ENCODE results near the gene CUL7. TPM values are rescaled to one million over a fixed set of nuclear protein-coding genes. Genes with fewer than 3 reads are reported as not detected.

Gene CUL7
- total and polyA plus RNA-seq, 10 of the 15 experiments (the other 5 are each of a cell fraction or from before 2014, with no cell fraction given) = 0.66 to 18.4 (median 10.9) TPM

DNA sequence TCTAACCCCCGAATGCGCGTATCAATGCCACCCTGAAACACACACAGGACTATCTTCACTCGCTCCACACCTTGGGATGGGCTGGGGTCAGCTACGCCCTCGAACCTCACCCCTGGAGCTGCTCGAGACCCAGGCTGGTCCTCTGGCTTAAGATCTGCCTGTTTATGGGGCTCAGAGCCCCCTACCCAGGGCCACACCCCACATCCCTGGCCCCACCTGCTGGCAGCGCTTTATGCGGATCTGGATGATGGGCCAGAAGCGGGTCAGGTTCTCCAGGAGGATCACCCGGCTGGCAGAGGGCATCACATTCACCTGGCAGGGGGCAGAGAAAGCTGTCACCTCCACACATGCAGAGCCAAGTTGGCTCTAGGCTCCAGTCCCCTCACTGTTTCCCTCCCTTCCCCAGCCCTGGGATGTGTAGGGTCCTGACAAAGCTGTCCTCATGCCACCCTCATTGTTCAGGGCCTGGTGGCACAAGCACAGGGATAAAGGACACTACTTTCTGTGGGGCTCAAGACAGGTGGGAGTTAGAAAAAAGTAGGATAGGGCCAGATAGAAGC lies 8.2 kb downstream of the CUL7 start:
- peaks cover 10 to 32% of the 10 kb centered on the region in 2 experiments; a peak in 3 of 4 replicates for H3K36me3 ChIP-seq (ENCODE audit: control insufficient read depth in 2 of 2, insufficient read depth in 2 of 2, low read length in 1 of 2)
- no peaks in the 10 kb centered on the region for H3K4me1 ChIP-seq (ENCODE audit: control insufficient read depth, insufficient read depth, low read length)
- no peak overlapping the region for H3K9ac ChIP-seq (ENCODE audit: control insufficient read depth, insufficient read depth, low read length)
- intact Hi-C loops (cut with micrococcal nuclease; ENCODE audit: unreplicated experiment) = no loop called here
- no peak overlapping the region for H3K4me3 ChIP-seq
- H3K79me2 ChIP-seq (ENCODE audit: control insufficient read depth, insufficient read depth, low read length) = no peaks in the 10 kb centered on the region
- TF ChIP-seq HDAC2 (IDR thresholded peaks at IDR 0.05) (no peak), ESRRA (IDR thresholded peaks at IDR 0.05; ENCODE audit: low read length) (no peak), CHD1 (IDR thresholded peaks at IDR 0.05; ENCODE audit: low read depth, low read length) (no peak), TCF12 (IDR thresholded peaks at IDR 0.05; ENCODE audit: low read depth, low read length) (no peak), MTA2 (IDR thresholded peaks at IDR 0.05; ENCODE audit: low read depth) (no peak), CBX5 (IDR thresholded peaks at IDR 0.05; ENCODE audit: low read depth) (no peak), HDGF (IDR thresholded peaks at IDR 0.05) (no peak), STAT1 (conservative IDR thresholded peaks at IDR 0.05) (no peak), BMI1 (IDR thresholded peaks at IDR 0.05; ENCODE audit: borderline replicate concordance) (no peak), RFX5 (IDR thresholded peaks at IDR 0.05; ENCODE audit: low read depth, low read length) (no peak), PAX8 (IDR thresholded peaks at IDR 0.05) (no peak), CHD4 (IDR thresholded peaks at IDR 0.05) (no peak), NFYB (IDR thresholded peaks at IDR 0.05; ENCODE audit: insufficient read depth, low read depth, low read length) (no peak), CREM (IDR thresholded peaks at IDR 0.05; ENCODE audit: low read depth) (no peak), SP1 (IDR thresholded peaks at IDR 0.05; ENCODE audit: low read depth, low read length) (no peak)
- TF ChIP-seq, protein P1, sequence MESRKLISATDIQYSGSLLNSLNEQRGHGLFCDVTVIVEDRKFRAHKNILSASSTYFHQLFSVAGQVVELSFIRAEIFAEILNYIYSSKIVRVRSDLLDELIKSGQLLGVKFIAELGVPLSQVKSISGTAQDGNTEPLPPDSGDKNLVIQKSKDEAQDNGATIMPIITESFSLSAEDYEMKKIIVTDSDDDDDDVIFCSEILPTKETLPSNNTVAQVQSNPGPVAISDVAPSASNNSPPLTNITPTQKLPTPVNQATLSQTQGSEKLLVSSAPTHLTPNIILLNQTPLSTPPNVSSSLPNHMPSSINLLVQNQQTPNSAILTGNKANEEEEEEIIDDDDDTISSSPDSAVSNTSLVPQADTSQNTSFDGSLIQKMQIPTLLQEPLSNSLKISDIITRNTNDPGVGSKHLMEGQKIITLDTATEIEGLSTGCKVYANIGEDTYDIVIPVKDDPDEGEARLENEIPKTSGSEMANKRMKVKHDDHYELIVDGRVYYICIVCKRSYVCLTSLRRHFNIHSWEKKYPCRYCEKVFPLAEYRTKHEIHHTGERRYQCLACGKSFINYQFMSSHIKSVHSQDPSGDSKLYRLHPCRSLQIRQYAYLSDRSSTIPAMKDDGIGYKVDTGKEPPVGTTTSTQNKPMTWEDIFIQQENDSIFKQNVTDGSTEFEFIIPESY (IDR thresholded peaks at IDR 0.05) = no peak
- TF ChIP-seq, protein P2, sequence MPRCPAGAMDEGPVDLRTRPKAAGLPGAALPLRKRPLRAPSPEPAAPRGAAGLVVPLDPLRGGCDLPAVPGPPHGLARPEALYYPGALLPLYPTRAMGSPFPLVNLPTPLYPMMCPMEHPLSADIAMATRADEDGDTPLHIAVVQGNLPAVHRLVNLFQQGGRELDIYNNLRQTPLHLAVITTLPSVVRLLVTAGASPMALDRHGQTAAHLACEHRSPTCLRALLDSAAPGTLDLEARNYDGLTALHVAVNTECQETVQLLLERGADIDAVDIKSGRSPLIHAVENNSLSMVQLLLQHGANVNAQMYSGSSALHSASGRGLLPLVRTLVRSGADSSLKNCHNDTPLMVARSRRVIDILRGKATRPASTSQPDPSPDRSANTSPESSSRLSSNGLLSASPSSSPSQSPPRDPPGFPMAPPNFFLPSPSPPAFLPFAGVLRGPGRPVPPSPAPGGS (IDR thresholded peaks at IDR 0.05; ENCODE audit: borderline replicate concordance, insufficient read depth, low read depth, low read length, poor library complexity, severe bottlenecking) = no peak
- TF ChIP-seq, protein P3, sequence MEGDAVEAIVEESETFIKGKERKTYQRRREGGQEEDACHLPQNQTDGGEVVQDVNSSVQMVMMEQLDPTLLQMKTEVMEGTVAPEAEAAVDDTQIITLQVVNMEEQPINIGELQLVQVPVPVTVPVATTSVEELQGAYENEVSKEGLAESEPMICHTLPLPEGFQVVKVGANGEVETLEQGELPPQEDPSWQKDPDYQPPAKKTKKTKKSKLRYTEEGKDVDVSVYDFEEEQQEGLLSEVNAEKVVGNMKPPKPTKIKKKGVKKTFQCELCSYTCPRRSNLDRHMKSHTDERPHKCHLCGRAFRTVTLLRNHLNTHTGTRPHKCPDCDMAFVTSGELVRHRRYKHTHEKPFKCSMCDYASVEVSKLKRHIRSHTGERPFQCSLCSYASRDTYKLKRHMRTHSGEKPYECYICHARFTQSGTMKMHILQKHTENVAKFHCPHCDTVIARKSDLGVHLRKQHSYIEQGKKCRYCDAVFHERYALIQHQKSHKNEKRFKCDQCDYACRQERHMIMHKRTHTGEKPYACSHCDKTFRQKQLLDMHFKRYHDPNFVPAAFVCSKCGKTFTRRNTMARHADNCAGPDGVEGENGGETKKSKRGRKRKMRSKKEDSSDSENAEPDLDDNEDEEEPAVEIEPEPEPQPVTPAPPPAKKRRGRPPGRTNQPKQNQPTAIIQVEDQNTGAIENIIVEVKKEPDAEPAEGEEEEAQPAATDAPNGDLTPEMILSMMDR (IDR thresholded peaks at IDR 0.05 in 2 of 3, conservative IDR thresholded peaks at IDR 0.05 in 1 of 3; ENCODE audit: control insufficient read depth in 2 of 3, extremely low read depth in 1 of 3, insufficient read depth in 1 of 3, low read depth in 3 of 3, low read length in 3 of 3) = no peak
- TF ChIP-seq, protein P4, sequence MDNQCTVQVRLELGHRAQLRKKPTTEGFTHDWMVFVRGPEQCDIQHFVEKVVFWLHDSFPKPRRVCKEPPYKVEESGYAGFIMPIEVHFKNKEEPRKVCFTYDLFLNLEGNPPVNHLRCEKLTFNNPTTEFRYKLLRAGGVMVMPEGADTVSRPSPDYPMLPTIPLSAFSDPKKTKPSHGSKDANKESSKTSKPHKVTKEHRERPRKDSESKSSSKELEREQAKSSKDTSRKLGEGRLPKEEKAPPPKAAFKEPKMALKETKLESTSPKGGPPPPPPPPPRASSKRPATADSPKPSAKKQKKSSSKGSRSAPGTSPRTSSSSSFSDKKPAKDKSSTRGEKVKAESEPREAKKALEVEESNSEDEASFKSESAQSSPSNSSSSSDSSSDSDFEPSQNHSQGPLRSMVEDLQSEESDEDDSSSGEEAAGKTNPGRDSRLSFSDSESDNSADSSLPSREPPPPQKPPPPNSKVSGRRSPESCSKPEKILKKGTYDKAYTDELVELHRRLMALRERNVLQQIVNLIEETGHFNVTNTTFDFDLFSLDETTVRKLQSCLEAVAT (IDR thresholded peaks at IDR 0.05) = no peak
- WGBS (ENCODE audit: insufficient coverage, insufficient replicate concordance, low lambda C conversion rate, missing lambda C conversion rate) = over 99% methylated on average over 11 of the region's 11 CpGs
- no peaks in the 10 kb centered on the region for H3K27me3 ChIP-seq (replicated peaks in 1 of 2; ENCODE audit: control insufficient read depth in 2 of 2, insufficient read depth in 2 of 2, low read length in 1 of 2)
- ChIA-PET SMC1A (ENCODE audit: uncharacterized antibody, unreplicated experiment) (no interaction called here), CTCF (no interaction called here), RAD21 (ENCODE audit: unreplicated experiment) (no interaction called here), POLR2A (interaction anchor here (0.5 kb wide), 1 partner anchor 60 kb away, joined by 4 read pairs; no protein-coding TSS in a partner anchor)
- no peaks in the 10 kb centered on the region for H4K20me1 ChIP-seq (ENCODE audit: control insufficient read depth, insufficient read depth)
- no peak for ATAC-seq
- H3K9me3 ChIP-seq (replicated peaks; ENCODE audit: control insufficient read depth, insufficient read depth, low read length) = no peaks in the 10 kb centered on the region
- in situ Hi-C loops (cut with MboI) = no loop called here
- DNase-seq (ENCODE audit: low read depth, low spot score) = no peak
- H3K27ac ChIP-seq (ENCODE audit: control insufficient read depth, insufficient read depth) = no peak overlapping the region
- H2AFZ ChIP-seq (ENCODE audit: control insufficient read depth, low read depth, low read length) = no peak overlapping the region
- FAIRE-seq = no peak
- BruUV-seq (replicated peaks) = no TSS peak
- H3K4me2 ChIP-seq (ENCODE audit: control insufficient read depth, insufficient read depth) = no peak overlapping the region

Data from GM12878 (cell line).